GM18907 (cell line): ENCODE data around the gene CLCN2.

Source experiments
- ATAC-seq: cut with Tn5 transposase; IDR thresholded peaks from one replicate; pipeline ENCODE4 v1.9.1; 2021; ENCODE audit warnings: mild to moderate bottlenecking, moderate library complexity; ENCODE audit not compliant: unreplicated experiment

CLCN2 gene

DNA sequence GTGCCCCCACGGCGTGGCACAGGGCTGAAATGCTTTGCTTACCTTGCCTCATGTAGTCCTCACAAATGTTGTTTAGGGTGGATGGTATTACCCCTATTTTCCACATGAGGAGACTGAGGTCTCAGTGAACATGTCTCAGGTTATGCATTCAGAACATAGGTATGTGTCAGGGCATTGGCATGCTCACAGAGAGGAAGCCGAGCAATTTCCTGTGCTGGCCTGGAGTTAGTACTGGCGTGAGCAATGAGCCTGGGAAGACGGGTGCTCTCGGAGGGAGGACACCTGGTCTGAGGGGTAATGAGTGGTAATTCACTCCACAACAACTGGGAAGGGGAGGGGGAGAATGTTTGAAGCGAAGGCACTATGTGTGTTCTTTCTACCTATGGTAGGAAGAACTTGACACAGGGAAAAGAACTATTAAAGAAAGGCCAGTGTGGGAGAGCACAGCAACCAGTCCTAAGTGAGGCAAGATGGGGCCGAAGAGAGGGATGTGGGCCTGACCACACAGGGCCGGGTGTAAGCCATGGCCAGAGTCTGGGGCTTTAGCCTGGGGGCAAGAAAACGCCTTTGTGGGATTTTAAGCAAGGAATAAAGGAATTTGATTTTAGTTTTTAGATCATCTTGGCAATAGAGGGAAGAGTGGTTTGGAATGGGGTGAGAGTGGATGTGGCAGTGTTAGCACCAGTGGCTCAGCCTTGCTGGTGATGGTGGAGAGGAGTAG, 28.9 kb downstream of the CLCN2 start:
- ATAC-seq: no peak

DNA sequence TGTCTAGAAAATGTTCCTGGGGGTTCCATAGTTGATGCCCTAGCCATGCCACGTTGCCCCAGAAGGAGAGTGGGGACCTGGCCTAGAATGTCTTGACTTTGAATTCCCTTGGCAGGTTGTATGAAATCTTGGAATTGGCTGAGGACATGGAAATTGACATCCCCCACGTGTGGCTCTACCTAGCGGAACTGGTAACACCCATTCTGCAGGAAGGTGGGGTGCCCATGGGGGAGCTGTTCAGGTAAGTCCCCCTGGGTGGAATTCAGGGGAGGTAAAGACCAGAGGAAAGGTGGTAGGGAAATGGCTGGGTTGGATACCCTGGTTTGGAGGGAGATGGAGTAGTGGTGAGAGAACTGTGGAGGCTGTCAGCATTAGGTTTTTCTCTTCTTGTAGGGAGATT, 32.9 kb downstream of the CLCN2 start:
- ATAC-seq: no peak

DNA sequence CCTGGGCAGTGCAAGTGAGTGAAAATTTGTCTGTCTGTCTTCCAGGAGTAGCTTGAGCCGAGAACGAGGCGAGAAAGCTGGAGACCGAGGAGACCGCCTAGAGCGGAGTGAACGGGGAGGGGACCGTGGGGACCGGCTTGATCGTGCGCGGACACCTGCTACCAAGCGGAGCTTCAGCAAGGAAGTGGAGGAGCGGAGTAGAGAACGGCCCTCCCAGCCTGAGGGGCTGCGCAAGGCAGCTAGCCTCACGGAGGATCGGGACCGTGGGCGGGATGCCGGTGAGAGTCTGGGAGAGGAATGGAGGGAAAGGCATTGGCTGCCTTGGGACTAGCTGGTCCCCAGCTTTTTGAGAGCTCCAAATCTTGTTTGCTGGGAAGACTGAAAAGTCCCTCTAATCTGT, 34.2 kb downstream of the CLCN2 start:
- no peak for ATAC-seq

DNA sequence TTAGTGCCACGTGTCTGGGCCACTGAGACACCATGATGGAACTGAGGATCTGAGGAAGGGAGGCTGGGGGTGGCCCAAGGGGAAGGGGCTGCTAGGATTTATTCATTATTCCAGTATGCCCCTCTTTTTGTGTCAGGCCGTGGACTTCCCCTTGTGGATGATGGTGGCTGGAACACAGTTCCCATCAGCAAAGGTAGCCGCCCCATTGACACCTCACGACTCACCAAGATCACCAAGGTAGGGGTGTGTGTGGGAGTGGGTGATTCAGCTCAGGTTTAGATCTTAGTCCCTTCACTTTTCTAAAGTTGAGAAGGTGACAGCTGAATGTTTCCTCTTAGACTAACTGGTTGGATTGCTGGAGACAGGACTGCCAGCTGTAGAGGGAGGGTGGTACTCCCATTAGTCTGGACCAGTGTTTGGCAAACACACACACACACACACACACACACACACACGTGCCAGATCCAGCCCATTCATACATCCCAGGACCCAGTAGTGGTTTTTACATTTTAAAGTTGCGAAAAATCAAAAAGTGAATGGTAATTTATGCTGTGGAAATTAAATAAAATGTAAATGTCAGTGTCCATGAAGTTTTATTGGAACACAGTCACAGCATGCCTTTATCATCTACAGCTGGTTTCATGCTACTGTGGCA, 35.6 kb downstream of the CLCN2 start:
- ATAC-seq: no peak

DNA sequence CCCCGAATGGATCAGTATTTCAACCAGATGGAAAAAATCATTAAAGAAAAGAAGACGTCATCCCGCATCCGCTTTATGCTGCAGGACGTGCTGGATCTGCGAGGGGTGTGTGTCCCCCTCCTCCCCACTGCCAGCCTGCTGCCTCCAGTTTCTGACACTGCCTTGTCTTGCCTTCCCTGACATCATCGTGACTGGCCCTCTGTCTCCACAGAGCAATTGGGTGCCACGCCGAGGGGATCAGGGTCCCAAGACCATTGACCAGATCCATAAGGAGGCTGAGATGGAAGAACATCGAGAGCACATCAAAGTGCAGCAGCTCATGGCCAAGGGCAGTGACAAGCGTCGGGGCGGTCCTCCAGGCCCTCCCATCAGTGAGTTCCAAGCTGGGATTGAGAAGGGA, 36.1 kb downstream of the CLCN2 start:
- no peak for ATAC-seq

DNA sequence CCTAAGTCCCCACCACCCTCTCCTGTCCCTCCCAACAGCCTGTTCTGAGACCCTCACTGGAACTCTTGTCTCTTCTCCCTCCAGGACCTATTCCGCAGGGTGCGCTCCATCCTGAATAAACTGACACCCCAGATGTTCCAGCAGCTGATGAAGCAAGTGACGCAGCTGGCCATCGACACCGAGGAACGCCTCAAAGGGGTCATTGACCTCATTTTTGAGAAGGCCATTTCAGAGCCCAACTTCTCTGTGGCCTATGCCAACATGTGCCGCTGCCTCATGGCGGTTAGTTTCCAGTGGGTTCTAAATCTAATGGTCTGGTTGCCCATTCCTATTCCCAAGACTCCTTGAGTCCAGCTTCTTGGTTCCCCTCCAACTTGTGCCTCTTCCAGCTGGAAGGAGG, 37.7 kb downstream of the CLCN2 start:
- no peak for ATAC-seq

DNA sequence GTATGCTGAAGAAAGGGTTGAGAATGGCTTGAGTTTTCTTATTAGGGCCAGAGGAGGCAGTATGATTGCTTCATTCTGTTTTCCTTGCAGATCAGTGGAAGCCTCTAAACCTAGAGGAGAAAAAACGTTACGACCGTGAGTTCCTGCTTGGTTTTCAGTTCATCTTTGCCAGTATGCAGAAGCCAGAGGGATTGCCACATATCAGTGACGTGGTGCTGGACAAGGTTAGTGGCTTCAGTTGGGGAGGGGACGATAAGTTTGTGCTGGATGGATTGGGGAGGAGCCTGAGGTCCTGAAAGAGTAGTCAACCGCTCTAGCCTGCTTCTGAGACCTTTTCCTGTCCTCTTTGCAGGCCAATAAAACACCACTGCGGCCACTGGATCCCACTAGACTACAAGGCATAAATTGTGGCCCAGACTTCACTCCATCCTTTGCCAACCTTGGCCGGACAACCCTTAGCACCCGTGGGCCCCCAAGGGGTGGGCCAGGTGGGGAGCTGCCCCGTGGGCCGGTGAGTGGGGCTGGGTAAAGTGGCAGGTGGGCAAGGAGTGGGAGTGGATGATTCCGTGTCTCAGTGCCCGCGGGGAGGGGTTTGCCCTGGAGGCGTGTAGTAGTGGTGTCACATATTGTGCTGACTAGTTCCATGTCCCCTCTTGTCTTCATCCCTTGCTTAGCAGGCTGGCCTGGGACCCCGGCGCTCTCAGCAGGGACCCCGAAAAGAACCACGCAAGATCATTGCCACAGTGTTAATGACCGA, 38.5 kb downstream of the CLCN2 start:
- no peak for ATAC-seq

DNA sequence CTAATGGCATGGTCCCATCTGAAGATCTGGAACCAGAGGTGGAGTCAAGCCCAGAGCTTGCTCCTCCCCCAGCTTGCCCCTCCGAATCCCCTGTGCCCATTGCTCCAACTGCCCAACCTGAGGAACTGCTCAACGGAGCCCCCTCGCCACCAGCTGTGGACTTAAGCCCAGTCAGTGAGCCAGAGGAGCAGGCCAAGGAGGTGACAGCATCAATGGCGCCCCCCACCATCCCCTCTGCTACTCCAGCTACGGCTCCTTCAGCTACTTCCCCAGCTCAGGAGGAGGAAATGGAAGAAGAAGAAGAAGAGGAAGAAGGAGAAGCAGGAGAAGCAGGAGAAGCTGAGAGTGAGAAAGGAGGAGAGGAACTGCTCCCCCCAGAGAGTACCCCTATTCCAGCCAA, 39.7 kb downstream of the CLCN2 start:
- ATAC-seq: no peak

DNA sequence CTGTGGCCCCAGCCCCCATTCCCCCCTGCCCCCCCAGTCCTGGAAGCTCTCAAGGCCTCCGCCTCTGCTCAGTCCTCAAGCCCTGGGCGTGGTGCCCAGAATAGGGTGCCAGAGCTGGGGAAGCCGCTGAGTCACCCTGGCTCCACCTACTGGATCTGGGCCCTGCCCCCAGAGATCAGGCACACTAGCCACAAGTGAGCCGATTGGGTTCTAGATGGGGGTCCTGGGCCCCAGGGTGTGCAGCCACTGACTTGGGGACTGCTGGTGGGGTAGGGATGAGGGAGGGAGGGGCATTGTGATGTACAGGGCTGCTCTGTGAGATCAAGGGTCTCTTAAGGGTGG, 41.3 kb downstream of the CLCN2 start:
- ATAC-seq: no peak

DNA sequence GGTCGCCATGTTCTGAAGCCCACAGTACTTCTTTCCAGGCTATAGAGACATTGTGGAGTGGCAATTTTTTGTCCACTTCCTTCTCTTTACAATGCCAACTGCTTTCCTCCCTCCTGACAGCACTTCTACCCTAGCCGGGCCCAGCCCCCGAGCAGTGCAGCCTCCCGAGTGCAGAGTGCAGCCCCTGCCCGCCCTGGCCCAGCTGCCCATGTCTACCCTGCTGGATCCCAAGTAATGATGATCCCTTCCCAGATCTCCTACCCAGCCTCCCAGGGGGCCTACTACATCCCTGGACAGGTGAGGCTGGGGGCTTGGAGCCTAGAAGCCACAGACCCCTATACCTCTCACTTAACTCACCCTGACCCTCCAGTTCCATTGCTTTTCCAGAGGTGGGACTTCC, 44.2 kb downstream of the CLCN2 start:
- no peak for ATAC-seq

DNA sequence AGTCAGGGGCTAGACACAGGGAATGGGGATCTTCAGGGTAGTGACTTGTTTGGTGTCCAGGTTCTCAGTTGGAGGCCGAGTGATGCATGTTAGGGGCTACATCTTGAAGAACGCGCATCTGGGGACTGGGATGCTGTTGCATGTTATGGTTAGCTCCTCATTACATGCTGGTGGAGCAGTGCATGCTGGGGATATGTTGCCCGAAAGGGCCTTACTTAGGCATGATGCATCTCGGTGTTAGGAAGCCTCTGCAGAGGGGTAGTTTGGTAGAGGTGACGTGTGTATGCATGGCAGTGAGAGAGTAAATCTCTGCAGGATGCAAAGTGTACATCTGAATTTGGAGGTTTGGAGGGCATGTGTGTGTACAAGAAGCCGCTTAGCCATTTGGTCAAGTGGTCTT, 44.6 kb downstream of the CLCN2 start:
- ATAC-seq: no peak

DNA sequence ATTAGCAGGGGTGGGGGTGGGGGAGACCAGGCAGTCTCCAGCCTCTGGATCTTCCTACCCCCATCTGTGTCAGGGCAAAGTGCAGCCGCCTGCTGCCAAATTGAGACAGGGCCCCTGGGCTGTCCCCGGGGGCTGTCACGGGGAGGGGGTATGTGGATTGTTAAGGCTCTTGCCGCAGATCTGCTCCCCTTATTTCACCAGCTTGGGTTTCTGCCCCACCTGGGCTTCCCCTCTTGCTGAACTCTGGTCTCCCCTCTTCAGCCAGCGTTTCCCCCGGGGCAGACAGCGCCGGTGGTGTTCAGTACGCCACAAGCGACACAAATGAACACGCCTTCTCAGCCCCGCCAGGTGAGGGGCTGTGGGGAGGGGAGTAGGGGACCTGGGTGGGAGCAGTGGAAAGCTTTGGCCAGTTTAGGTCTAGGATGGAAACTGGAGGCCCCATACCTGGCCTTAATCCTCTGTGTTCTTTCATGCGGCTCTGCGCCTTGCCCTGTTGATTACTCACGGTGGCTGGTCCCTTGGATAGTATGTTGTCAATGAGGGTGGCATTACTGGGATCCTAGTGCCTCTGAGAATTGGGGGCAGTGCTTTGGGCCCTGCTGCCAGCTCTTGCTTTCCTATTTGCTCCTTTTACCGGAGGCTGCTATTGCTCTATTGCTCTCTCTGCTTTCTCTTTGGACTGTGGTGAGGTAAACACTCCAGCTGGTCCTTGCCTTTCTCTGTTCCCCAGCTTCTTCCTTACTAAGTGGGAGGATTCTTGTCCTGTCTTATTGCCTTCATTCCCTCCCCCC, 45.3 kb downstream of the CLCN2 start:
- ATAC-seq: no peak

DNA sequence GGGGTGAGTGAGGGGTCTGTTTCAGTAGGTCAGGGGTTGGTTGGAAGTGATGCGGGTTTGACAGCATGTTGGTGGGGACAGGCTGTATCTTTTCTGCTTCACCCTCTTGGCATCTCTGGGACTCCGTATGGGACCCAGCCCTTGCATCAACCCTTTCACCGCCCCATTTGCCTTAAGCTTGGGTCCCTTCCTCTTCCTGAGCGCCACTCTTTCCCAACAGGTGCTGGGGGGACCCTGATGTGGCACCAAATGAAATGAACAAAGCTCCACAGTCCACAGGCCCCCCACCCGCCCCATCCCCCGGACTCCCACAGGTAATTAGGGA, 45.9 kb downstream of the CLCN2 start:
- ATAC-seq: no peak

DNA sequence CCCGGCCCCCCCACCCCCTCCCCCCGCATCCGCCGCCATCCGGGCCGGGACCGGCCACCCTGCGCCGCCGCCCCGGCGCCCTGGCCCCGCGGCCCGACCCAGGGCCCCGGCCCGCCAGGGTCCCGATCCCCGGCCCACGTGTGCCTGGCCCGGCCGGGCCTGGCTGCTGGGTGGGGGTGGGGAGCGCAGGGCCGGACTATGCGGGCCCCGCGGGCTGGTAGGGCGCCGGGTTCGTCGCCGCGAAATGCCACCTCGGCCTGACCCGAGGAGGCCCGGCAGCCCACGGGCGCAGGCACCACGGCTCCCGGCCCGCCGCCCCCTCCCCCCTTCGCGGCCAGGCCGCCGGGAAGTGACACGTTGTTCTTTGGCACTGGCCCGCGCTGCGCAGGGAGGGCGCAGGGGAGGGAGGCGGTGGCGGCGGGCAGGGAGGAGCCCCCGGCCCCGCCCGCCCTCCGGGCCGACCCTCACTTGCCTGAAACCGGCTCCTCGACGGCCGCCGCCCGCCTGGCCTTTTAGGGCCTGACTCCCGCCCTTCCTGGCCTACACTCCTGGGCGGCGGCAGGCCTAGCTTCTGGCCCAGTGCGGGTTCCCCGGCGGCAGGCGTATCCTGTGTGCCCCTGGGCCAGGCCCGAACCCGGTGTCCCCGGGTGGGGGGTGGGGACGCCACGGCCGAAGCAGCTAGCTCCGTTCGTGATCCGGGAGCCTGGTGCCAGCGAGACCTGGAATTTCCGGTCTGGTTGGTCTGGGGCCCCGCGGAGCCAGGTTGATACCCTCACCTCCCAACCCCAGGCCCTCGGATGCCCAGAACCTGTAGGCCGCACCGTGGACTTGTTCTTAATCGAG, 46.5 kb downstream of the CLCN2 start:
- ATAC-seq: peak; percentile 42

DNA sequence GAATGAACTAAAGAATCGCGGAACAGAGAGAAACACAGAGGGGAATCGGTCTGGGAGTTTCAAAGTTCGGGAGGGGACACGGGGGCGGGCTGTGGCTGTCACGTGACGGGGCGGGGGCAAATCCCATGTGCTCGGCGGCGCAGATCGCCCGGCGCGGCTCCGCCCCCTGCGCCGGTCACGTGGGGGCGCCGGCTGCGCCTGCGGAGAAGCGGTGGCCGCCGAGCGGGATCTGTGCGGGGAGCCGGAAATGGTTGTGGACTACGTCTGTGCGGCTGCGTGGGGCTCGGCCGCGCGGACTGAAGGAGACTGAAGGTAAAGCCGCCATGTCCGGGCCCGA, 47.1 kb downstream of the CLCN2 start, which contains the start of gene EIF4G1:
Gene EIF4G1 (plus strand): TSS at position 244 of the 337 bp plus-strand sequence. CDS start 1,191 bp downstream, outside the sequence.
- peak; percentile 80 for ATAC-seq

DNA sequence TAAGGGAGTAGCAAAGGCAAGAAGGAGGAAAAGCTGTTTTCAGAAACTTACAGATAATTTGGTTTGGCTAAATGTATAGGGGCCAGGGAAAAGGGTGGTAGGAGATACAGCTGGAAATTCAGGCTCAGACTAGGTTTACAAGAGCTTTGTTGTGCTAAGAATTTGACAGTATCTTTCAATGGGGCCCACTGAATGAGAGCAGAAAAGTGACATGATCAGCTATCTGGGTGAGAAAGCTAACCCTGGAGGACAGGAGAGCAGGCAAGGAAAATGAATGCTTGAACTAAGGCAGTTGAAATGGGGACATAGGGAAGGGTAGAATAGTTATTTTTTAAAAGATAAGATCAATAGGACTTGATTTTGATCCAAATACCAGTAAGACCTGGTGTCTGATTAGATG, 49.8 kb downstream of the CLCN2 start:
- ATAC-seq: no peak

DNA sequence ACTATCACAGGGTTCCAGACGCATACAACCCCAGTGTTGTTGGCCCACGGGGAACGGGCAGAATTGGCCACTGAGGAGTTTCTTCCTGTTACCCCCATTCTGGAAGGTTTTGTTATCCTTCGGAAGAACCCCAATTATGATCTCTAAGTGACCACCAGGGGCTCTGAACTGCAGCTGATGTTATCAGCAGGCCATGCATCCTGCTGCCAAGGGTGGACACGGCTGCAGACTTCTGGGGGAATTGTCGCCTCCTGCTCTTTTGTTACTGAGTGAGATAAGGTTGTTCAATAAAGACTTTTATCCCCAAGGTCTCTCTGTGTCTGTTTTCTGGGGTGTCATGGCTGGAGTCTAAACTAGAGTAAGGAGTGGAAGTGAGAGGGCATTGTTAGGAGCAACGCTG, 52.7 kb downstream of the CLCN2 start:
- no peak for ATAC-seq

DNA sequence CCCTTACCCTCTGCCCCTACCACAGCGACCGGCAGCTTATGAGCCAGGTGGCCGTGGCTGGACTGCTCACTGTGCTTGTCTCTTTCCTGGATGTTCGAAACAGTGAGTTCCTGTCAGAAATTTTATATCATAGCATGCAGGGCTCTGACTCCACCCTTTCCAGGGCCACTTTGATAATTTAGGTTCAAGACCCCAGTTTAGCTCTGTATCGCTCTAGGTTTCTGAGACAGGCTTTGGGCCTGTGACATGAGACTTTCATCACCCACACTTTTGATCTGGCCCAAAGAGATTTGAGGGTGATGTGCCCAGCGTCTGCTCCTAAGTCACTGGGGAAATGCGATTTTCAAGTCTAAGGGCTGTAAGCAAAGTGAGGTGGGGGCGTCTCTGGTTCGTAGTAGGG, 53.5 kb downstream of the CLCN2 start:
- no peak for ATAC-seq

DNA sequence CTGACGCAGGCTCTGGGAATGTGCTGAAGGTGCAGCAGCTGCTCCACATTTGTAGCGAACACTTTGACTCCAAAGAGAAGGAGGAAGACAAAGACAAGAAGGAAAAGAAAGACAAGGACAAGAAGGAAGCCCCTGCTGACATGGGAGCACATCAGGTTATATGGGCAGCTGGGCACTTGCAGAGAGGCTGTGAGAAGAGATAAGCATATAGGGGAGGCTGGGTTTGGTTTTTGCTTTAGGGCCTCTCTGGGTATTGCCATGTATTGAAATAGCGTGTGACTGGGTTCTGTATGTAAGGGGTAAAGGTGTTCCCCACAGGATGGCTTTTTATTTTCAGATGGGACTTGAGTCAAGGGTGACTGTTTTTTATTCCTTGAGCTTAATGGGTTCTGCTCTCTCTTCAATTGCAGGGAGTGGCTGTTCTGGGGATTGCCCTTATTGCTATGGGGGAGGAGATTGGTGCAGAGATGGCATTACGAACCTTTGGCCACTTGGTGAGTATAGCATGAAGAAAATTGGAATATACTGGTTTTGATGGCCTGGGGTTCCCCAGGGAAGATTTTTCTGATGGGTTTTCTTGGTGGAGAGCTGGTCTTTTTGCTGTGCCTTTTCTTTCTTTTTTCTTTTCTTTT, 54.9 kb downstream of the CLCN2 start:
- no peak for ATAC-seq

DNA sequence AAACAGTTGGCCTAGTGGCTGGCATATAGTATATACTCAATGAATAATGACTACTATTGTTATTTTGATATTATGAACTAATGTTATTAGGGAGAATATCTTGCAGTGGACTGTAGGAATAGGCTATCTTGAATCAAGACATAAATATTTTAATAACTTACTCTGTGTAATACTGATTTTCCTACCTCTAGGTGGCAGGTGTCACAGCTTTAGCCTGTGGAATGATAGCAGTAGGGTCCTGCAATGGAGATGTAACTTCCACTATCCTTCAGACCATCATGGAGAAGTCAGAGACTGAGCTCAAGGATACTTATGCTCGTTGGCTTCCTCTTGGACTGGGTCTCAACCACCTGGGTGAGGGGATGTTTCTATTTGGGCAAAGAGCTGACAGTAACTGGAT, 55.8 kb downstream of the CLCN2 start:
- no peak for ATAC-seq
